ENCODE results near the gene CST1. TPM values are rescaled to one million over a fixed set of nuclear protein-coding genes. Genes with fewer than 3 reads are reported as not detected.
"Not testable (repeated sequence)": the region's sequence is repeated elsewhere in the genome, so short reads cannot be mapped to it uniquely, and the experiment has no call there.

CST1 gene, protein sequence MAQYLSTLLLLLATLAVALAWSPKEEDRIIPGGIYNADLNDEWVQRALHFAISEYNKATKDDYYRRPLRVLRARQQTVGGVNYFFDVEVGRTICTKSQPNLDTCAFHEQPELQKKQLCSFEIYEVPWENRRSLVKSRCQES
- not detected for total RNA-seq

DNA sequence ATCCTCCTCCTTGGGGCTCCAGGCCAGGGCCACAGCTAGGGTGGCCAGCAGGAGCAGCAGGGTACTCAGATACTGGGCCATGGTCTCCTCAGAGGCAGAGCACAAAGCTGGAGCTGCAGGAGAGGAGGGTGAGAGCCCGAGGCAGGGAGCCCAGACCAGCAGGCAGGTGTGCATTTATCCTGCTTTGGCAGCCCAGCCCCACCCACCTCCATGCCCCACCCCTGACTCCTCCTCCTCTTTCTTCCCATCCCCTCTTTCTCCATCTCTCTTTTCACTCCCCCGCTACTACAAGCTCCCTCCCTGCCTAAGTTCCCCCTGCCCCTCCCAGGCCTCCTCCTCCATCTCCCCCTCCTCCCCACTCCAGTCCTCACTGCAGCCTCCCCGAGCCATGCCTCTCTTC is at the start of gene CST1:
Gene CST1 (minus strand): TSS at position 150 of the 400 bp plus-strand sequence. CDS start 69 bp downstream, at position 81.
- not testable (repeated sequence) for H3K9me3 ChIP-seq; H3K36me3 ChIP-seq; DNase-seq; H3K27me3 ChIP-seq; H3K4me1 ChIP-seq; ATAC-seq (ENCODE audit: low FRiP score in 2 of 2); H3K4me3 ChIP-seq; H3K27ac ChIP-seq
- 56 to 73% methylated on average over 3 of the region's 3 CpGs for WGBS, 2 donors

DNA sequence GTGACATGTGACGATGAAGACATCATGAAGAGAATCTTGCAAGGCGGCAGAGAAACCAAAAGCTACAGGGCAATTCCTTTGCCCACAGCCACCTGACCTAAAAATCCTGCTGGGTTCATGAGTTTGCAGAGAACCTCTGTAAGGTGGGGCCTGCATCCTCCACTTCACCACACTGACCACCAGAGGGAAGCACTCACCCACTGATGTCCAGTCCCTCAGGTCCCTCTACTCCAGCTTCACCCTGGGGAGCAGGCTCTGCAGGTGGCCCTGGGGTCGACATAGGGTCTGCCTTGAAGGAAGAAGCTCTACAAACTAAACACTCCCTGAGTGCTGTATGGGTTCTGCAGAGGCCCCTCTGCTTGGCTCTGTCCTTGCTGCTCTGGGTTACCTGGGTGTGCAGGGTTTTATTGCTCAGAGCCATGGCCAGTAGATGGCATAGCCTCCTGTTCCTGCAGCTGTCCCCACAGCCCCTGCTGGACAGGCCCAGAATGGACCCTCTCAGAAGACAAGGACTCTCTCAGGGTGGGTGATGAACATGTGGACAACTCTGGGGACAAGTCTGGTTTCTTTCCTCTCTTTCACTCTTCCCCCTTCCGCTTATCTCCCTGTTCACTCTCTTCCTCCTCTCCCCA is 48.6 kb upstream of the CST1 start:
- H3K27me3 ChIP-seq: not testable (repeated sequence)
- 49 to 61% methylated on average over 3 of the region's 4 CpGs for WGBS, 2 donors

DNA sequence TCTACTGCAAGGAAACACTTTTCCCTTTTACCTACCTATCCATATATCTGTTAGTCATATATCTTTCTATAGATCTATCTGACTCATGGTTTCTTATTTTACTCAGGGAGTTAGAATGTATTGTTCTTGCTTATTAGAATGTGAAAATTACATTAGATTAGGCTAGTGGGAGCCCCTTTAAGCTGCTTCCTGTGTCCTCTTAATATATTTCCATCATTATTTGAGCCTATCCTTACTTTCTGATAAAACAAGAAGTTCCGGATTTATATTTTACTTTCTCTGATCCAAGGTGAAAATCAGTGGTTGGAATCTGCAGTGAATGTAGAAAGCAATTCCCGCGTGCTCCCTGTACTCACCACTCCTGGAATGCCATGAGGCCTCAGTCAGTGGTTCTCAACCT is 44.8 kb upstream of the CST1 start:
- ATAC-seq (ENCODE audit: low FRiP score in 2 of 2) (no peak), DNase-seq (no peak)
- Histone ChIP-seq H3K27me3 (no peaks in the 10 kb centered on the region), H3K27ac (no peak overlapping the region), H3K9me3 (no peaks in the 10 kb centered on the region), H3K36me3 (no peaks in the 10 kb centered on the region), H3K4me1 (no peaks in the 10 kb centered on the region), H3K4me3 (no peak overlapping the region)
- 86 to 90% methylated on average over 3 of the region's 3 CpGs for WGBS, 2 donors
- no peak for TF ChIP-seq EP300 (IDR thresholded peaks at IDR 0.05)
- no peak for TF ChIP-seq POLR2AphosphoS5 (IDR thresholded peaks at IDR 0.05)
- no peak for TF ChIP-seq POLR2A (IDR thresholded peaks at IDR 0.05)
- TF ChIP-seq, protein P1, sequence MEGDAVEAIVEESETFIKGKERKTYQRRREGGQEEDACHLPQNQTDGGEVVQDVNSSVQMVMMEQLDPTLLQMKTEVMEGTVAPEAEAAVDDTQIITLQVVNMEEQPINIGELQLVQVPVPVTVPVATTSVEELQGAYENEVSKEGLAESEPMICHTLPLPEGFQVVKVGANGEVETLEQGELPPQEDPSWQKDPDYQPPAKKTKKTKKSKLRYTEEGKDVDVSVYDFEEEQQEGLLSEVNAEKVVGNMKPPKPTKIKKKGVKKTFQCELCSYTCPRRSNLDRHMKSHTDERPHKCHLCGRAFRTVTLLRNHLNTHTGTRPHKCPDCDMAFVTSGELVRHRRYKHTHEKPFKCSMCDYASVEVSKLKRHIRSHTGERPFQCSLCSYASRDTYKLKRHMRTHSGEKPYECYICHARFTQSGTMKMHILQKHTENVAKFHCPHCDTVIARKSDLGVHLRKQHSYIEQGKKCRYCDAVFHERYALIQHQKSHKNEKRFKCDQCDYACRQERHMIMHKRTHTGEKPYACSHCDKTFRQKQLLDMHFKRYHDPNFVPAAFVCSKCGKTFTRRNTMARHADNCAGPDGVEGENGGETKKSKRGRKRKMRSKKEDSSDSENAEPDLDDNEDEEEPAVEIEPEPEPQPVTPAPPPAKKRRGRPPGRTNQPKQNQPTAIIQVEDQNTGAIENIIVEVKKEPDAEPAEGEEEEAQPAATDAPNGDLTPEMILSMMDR (IDR thresholded peaks at IDR 0.05): no peak

More for the DNA sequence above, 48.6 kb upstream of the CST1 start:
- H3K4me1 ChIP-seq, H3K4me3 ChIP-seq, H3K27ac ChIP-seq, H3K9me3 ChIP-seq, H3K36me3 ChIP-seq: not testable (repeated sequence)
- DNase-seq (peak in 1 of 2 donors; percentile 30), ATAC-seq (ENCODE audit: low FRiP score in 2 of 2) (peak; percentile 54 to 82)
- TF ChIP-seq, protein P1 (IDR thresholded peaks at IDR 0.05): peak; percentile 35 to 62 (median 56)

DNA sequence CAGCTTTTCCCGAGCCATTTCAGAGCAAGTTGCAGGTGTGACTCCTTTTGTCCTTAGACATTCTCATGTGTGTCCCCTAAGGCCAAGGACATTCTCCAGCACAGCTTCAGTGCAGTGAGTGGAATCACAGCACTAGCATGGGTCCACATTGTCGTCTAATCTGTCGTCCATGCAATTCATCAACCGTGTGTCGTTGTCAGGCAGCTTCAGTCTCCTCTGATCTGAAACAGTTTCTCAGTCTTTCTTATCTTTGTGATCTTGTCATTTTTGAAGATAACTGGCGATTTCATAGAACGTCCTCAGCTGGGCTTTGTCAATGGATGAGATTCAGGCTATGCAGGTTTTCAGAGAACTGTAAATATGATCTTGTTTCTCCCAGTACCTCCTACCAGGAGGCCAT is 44.1 kb upstream of the CST1 start:
- ATAC-seq (ENCODE audit: low FRiP score in 2 of 2) (no peak), DNase-seq (no peak)
- H3K27me3 ChIP-seq: no peaks in the 10 kb centered on the region
- no peak overlapping the region for H3K27ac ChIP-seq
- no peaks in the 10 kb centered on the region for H3K4me1 ChIP-seq
- no peaks in the 10 kb centered on the region for H3K9me3 ChIP-seq
- WGBS, 2 donors: 47 to 51% methylated on average over 7 of the region's 7 CpGs
- no peak overlapping the region for H3K4me3 ChIP-seq
- H3K36me3 ChIP-seq: no peaks in the 10 kb centered on the region
- TF ChIP-seq, protein P1 (IDR thresholded peaks at IDR 0.05): no peak
- TF ChIP-seq POLR2A (IDR thresholded peaks at IDR 0.05) (no peak), POLR2AphosphoS5 (IDR thresholded peaks at IDR 0.05) (no peak), EP300 (IDR thresholded peaks at IDR 0.05) (no peak)

DNA sequence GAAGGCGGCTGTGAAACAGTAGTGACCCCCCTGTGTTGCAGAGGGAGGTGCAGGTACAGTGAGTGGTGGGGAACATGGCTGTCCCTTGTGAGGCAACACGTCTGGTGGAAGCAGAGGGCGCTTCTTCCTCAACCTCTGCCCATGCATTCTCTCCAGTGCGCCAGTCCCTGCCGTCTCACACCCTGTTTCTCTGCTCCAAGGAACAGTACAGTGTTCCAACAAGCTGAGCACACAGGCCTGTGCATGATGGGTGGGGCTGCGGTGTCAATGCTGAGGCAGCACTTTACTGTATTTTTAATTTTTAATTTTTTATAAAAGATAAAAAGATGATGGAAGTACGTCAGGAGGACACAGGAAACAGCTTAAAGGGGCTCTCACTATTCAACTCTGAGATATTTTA is 43.3 kb upstream of the CST1 start:
- H3K27me3 ChIP-seq: no peaks in the 10 kb centered on the region
- 87 to 89% methylated on average over 6 to 7 of the region's 7 CpGs for WGBS, 2 donors
- TF ChIP-seq POLR2A (IDR thresholded peaks at IDR 0.05) (no peak), EP300 (IDR thresholded peaks at IDR 0.05) (no peak), POLR2AphosphoS5 (IDR thresholded peaks at IDR 0.05) (no peak)
- TF ChIP-seq, protein P1 (IDR thresholded peaks at IDR 0.05): no peak
- H3K36me3 ChIP-seq: no peaks in the 10 kb centered on the region
- H3K9me3 ChIP-seq: no peaks in the 10 kb centered on the region
- H3K4me3 ChIP-seq: no peak overlapping the region
- H3K27ac ChIP-seq: no peak overlapping the region
- ATAC-seq (ENCODE audit: low FRiP score in 2 of 2) (no peak), DNase-seq (no peak)
- H3K4me1 ChIP-seq: no peaks in the 10 kb centered on the region

Measured in upper lobe of left lung (tissue), 6 donors.